HepG2 (cell line): ENCODE results near the gene ARHGAP26.

ENCODE experiments used
- ADNP ChIP-seq: sonication (generic); formaldehyde crosslinking; IDR thresholded peaks from 2 replicates; pipeline ENCODE4 v1.4.0; 2020; ENCODE audit warnings: missing genetic modification reagents
- BHLHE40 ChIP-seq: IDR thresholded peaks from 2 replicates; pipeline ENCODE4 v1.6.1; 2011; ENCODE audit warnings: low read length, improper control_type of control experiment
- EEA1 ChIP-seq: sonication (generic); formaldehyde crosslinking; IDR thresholded peaks from 2 replicates; pipeline ENCODE4 v1.5.1; 2020; ENCODE audit warnings: mild to moderate bottlenecking, missing genetic modification reagents, borderline replicate concordance
- FOXK2 ChIP-seq: fragments of 450-650 bp; IDR thresholded peaks from 2 replicates; pipeline ENCODE4 v1.6.1; 2016
- MAFK ChIP-seq, 2 experiments: IDR thresholded peaks in 1 of 2; conservative IDR thresholded peaks in 1 of 2; 2 replicates each; pipeline ENCODE4 v1.6.1; 2011; ENCODE audit warnings: improper control_type of control experiment in 2 of 2, low read length in 2 of 2
- NFE2L2 ChIP-seq: fragments of 150-350 bp; IDR thresholded peaks from 2 replicates; pipeline ENCODE4 v1.6.1; 2014; ENCODE audit warnings: low read length
- RFX5 ChIP-seq: IDR thresholded peaks from 2 replicates; pipeline ENCODE4 v1.6.1; 2011; ENCODE audit warnings: low read depth, low read length, improper control_type of control experiment
- SP4 ChIP-seq: sonication (generic); formaldehyde crosslinking; IDR thresholded peaks from 2 replicates; pipeline ENCODE4 v1.8.1; 2023; ENCODE audit warnings: mild to moderate bottlenecking, missing genetic modification reagents
- TCF7L2 ChIP-seq: IDR thresholded peaks from 2 replicates; pipeline ENCODE4 v1.6.1; 2011; ENCODE audit warnings: mild to moderate bottlenecking, low read depth, low read length, moderate library complexity
- ZC3H4 ChIP-seq: sonication (generic); formaldehyde crosslinking; IDR thresholded peaks from 2 replicates; pipeline ENCODE4 v1.4.0; 2020; ENCODE audit warnings: missing genetic modification reagents, borderline replicate concordance
- ZNF274 ChIP-seq: sonication (generic); formaldehyde crosslinking; IDR thresholded peaks from 2 replicates; pipeline ENCODE4 v1.5.1; 2020; ENCODE audit warnings: mild to moderate bottlenecking, missing genetic modification reagents
- TF ChIP-seq, protein P1 (sequence below): sonication (generic); formaldehyde crosslinking; IDR thresholded peaks from 2 replicates; pipeline ENCODE4 v1.8.1; 2022; ENCODE audit warnings: mild to moderate bottlenecking, missing genetic modification reagents
- TF ChIP-seq, protein P2 (sequence below): IDR thresholded peaks from 2 replicates; pipeline ENCODE4 v1.6.1; 2016; ENCODE audit warnings: mild to moderate bottlenecking, missing biosample characterization, missing genetic modification reagents
- TF ChIP-seq, protein P3 (sequence below): sonication (generic); formaldehyde crosslinking; IDR thresholded peaks from 2 replicates; pipeline ENCODE4 v1.5.0; 2020; ENCODE audit warnings: mild to moderate bottlenecking, missing genetic modification reagents, moderate library complexity

DNA sequence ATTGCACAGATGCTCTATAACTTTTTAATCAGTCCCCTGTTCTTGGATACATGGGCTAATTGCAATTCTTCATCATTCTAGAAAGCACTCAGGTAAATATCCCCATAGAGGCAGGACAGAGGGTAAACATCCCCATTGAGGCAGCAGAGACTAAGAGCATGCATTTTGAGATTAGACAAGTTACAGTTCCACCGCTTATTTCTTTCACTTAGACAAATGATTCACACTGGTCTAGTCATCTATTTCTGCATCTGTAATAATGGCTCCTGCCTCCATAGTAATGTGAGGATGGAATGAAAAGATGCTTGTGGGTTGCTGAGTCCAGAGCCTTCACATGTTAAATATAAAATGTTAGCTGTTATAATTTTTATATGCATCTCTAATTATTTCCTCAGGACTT, 276.9 kb downstream of the ARHGAP26 start:
- TF ChIP-seq, protein P1, sequence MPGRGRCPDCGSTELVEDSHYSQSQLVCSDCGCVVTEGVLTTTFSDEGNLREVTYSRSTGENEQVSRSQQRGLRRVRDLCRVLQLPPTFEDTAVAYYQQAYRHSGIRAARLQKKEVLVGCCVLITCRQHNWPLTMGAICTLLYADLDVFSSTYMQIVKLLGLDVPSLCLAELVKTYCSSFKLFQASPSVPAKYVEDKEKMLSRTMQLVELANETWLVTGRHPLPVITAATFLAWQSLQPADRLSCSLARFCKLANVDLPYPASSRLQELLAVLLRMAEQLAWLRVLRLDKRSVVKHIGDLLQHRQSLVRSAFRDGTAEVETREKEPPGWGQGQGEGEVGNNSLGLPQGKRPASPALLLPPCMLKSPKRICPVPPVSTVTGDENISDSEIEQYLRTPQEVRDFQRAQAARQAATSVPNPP = no peak
- TF ChIP-seq MAFK (conservative IDR thresholded peaks at IDR 0.05 in 1 of 2, IDR thresholded peaks at IDR 0.05 in 1 of 2; ENCODE audit: low read length in 2 of 2) (no peak), TCF7L2 (no peak), NFE2L2 (no peak), ZC3H4 (CRISPR knock-in tag) (no peak), ADNP (CRISPR knock-in tag) (no peak), ZNF274 (CRISPR knock-in tag) (no peak), RFX5 (no peak), FOXK2 (no peak), EEA1 (no peak), SP4 (CRISPR knock-in tag) (no peak), BHLHE40 (no peak)
- TF ChIP-seq, protein P2, sequence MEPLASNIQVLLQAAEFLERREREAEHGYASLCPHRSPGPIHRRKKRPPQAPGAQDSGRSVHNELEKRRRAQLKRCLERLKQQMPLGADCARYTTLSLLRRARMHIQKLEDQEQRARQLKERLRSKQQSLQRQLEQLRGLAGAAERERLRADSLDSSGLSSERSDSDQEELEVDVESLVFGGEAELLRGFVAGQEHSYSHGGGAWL = no peak
- TF ChIP-seq, protein P3, sequence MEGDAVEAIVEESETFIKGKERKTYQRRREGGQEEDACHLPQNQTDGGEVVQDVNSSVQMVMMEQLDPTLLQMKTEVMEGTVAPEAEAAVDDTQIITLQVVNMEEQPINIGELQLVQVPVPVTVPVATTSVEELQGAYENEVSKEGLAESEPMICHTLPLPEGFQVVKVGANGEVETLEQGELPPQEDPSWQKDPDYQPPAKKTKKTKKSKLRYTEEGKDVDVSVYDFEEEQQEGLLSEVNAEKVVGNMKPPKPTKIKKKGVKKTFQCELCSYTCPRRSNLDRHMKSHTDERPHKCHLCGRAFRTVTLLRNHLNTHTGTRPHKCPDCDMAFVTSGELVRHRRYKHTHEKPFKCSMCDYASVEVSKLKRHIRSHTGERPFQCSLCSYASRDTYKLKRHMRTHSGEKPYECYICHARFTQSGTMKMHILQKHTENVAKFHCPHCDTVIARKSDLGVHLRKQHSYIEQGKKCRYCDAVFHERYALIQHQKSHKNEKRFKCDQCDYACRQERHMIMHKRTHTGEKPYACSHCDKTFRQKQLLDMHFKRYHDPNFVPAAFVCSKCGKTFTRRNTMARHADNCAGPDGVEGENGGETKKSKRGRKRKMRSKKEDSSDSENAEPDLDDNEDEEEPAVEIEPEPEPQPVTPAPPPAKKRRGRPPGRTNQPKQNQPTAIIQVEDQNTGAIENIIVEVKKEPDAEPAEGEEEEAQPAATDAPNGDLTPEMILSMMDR (CRISPR knock-in tag) = no peak
